ENCODE results near the gene ENO2.

The ENO2 gene

GRCh38 chr12:6912164-6912935 is 2.0 kb upstream of the ENO2 start:
- no peak for DNase-seq

GRCh38 chr12:6914947-6915788 is 788 bp downstream of the ENO2 start:
- peak in 6 of 56 donors; percentile 22 to 74 (median 35) for DNase-seq

GRCh38 chr12:6915789-6916285 is 1.5 kb downstream of the ENO2 start:
- no peak for DNase-seq

GRCh38 chr12:6916426-6917200 is 2.2 kb downstream of the ENO2 start:
- no peak for DNase-seq

- no peak for DNase-seq
These were observed 3.3 kb downstream of the ENO2 start for GRCh38 chr12:6917491-6918231.

- DNase-seq, result no peak
These were observed 5.2 kb downstream of the ENO2 start for GRCh38 chr12:6919588-6919987.

- no peak for DNase-seq
These were observed 7.2 kb downstream of the ENO2 start for GRCh38 chr12:6921539-6921938.

GRCh38 chr12:6921996-6922946 is 7.9 kb downstream of the ENO2 start:
- DNase-seq, result no peak

- no peak for DNase-seq
These were observed 8.8 kb downstream of the ENO2 start for GRCh38 chr12:6923003-6923732.

GRCh38 chr12:6923851-6924250 is 9.5 kb downstream of the ENO2 start:
- DNase-seq, result no peak

GRCh38 chr12:6925239-6925539 is 10.8 kb downstream of the ENO2 start:
- peak in 5 of 56 donors; percentile 33 to 67 (median 51) for DNase-seq

- DNase-seq, result peak in 46 of 56 donors; percentile 26 to 76 (median 58)
These were observed 11.3 kb downstream of the ENO2 start for GRCh38 chr12:6925540-6926279.

GRCh38 chr12:6927379-6928021 is 13.1 kb downstream of the ENO2 start, which contains the start of gene ATN1:
TSS of gene ATN1 (plus strand) at chr12:6927959. CDS start at chr12:6934002, 6,043 bp downstream.
- DNase-seq, result peak in 53 of 56 donors; percentile 28 to 88 (median 72)

- DNase-seq, result peak in 10 of 56 donors; percentile 21 to 61 (median 46)
These were observed 13.8 kb downstream of the ENO2 start for GRCh38 chr12:6928022-6928702.

GRCh38 chr12:6928703-6929407 is 14.5 kb downstream of the ENO2 start:
- peak in 3 of 56 donors; percentile 39 to 58 (median 42) for DNase-seq

Measured in amygdala (tissue), 56 donors.